Brain microvascular endothelial cell (primary cell): ENCODE measurements around the gene TMEM182.
A peak's percentile ranks its signal among the peaks of the same experiment; 100 is the strongest.

ENCODE experiments used
- DNase-seq: peaks from one replicate; pipeline ENCODE4 v3.0.0-alpha.2; 2020
- H3K27ac ChIP-seq: fragments of 250-450 bp; sonication (Bioruptor Pico); 2 replicates; pipeline ENCODE4 v1.5.1; 2020; ENCODE audit warnings: mild to moderate bottlenecking, moderate library complexity
- H3K27me3 ChIP-seq: fragments of 250-450 bp; sonication (Bioruptor Pico); replicated peaks from 2 replicates; pipeline ENCODE4 v1.5.1; 2020; ENCODE audit warnings: mild to moderate bottlenecking
- H3K36me3 ChIP-seq: fragments of 250-450 bp; sonication (Bioruptor Pico); replicated peaks from 2 replicates; pipeline ENCODE4 v1.5.1; 2020; ENCODE audit warnings: mild to moderate bottlenecking
- H3K4me3 ChIP-seq: 2 replicates; pipeline ENCODE4 v1.5.1; 2011; ENCODE audit warnings: low read depth, mild to moderate bottlenecking, control low read depth, low read length, moderate library complexity
- in situ Hi-C: cut with HindIII; loops from 2 replicates; pipeline ENCODE4 v1.10.0; 2017; ENCODE audit warnings: low sequenced_read_pairs, low pct_ligation_motif_present
- TF ChIP-seq, protein P1 (sequence below): IDR thresholded peaks from 2 replicates; pipeline ENCODE4 v1.5.1; 2011; ENCODE audit warnings: low read depth, mild to moderate bottlenecking, moderate library complexity, low read length, control low read depth, inconsistent platforms; ENCODE audit errors: missing control alignments

Gene TMEM182

DNA sequence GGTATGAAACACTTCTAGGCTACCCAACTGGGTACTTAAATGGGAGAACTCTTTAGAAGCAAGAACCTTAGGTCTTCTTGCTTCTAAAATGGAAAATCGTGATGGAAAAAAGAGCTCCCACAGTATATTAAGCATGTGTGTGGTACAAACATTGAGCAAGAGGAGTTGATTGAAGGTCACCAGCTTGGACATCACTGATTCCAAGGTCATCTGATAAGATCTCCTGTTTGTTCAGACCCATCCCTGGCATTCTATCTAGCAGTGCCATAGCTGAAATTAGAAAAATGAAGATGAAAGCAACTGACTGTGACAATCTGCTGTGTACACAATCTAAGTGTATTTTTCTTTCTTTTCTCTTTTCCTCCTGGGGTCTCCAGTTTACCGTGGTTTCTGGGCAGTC is 35.7 kb downstream of the TMEM182 start:
- in situ Hi-C loops, result no loop called here
- Histone ChIP-seq H3K27ac (no peak overlapping the region), H3K4me3 (no peak overlapping the region), H3K27me3 (no peaks in the 10 kb centered on the region), H3K36me3 (no peaks in the 10 kb centered on the region)
- DNase-seq, result no peak
- TF ChIP-seq, protein P1, sequence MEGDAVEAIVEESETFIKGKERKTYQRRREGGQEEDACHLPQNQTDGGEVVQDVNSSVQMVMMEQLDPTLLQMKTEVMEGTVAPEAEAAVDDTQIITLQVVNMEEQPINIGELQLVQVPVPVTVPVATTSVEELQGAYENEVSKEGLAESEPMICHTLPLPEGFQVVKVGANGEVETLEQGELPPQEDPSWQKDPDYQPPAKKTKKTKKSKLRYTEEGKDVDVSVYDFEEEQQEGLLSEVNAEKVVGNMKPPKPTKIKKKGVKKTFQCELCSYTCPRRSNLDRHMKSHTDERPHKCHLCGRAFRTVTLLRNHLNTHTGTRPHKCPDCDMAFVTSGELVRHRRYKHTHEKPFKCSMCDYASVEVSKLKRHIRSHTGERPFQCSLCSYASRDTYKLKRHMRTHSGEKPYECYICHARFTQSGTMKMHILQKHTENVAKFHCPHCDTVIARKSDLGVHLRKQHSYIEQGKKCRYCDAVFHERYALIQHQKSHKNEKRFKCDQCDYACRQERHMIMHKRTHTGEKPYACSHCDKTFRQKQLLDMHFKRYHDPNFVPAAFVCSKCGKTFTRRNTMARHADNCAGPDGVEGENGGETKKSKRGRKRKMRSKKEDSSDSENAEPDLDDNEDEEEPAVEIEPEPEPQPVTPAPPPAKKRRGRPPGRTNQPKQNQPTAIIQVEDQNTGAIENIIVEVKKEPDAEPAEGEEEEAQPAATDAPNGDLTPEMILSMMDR, result no peak

GRCh38 chr2:102798181-102798580 is 36.4 kb downstream of the TMEM182 start:
- TF ChIP-seq, protein P1, result no peak
- no peak for DNase-seq
- in situ Hi-C loops, result no loop called here
- no peaks in the 10 kb centered on the region for H3K27me3 ChIP-seq
- no peak overlapping the region for H3K4me3 ChIP-seq
- no peaks in the 10 kb centered on the region for H3K36me3 ChIP-seq
- H3K27ac ChIP-seq, result no peak overlapping the region

DNA sequence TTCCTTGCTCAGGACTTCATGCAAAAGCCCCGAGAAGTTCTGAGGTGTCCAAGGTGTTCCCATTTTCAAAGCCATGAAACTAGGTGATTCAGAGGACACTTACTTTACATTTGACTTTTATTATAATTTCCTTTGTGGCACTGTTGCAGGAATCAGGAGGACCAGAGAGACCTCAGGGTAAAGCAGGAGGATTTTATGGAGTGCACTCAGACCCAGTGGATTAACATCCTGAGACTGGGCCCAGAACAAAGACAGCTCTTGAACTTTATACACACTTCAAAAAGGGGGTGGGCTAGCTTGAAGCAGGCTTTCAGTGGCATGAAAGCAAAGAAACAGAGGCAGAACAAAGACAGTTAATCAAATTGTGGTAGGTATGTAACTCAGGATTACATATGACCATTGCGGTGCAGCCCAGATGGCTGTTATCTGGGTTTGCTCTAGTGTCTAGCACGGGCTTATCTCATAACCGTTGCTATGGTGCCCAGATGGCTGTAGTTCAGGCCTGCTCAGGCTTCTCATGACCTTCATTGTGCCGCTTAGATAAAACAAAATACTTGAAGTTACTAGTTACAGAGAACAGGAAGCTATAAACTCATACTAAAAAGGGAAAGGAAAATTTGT is 39.4 kb downstream of the TMEM182 start:
- Histone ChIP-seq H3K27me3 (no peaks in the 10 kb centered on the region), H3K27ac (no peak overlapping the region), H3K4me3 (no peak overlapping the region), H3K36me3 (no peaks in the 10 kb centered on the region)
- DNase-seq, result peak; percentile 10
- in situ Hi-C loops, result no loop called here
- TF ChIP-seq, protein P1, result no peak

GRCh38 chr2:102801858-102802699 is 40.2 kb downstream of the TMEM182 start:
- no peaks in the 10 kb centered on the region for H3K27me3 ChIP-seq
- no peak for DNase-seq
- in situ Hi-C loops, result no loop called here
- no peak overlapping the region for H3K27ac ChIP-seq
- TF ChIP-seq, protein P1, result no peak
- H3K4me3 ChIP-seq, result no peak overlapping the region
- no peaks in the 10 kb centered on the region for H3K36me3 ChIP-seq

- TF ChIP-seq, protein P1, result no peak
- Histone ChIP-seq H3K36me3 (no peaks in the 10 kb centered on the region), H3K27me3 (no peaks in the 10 kb centered on the region), H3K27ac (no peak overlapping the region), H3K4me3 (no peak overlapping the region)
- no peak for DNase-seq
- in situ Hi-C loops, result no loop called here
Measured at GRCh38 chr2:102803041-102803896, 41.4 kb downstream of the TMEM182 start.
